ENCODE data around the gene DNHD1.
"Not testable (repeated sequence)": the region's sequence is repeated elsewhere in the genome, so short reads cannot be mapped to it uniquely, and the experiment has no call there.

Gene DNHD1

GRCh38 chr11:6480299-6480914 lies 16.7 kb upstream of the DNHD1 start:
- no peak for DNase-seq

DNA sequence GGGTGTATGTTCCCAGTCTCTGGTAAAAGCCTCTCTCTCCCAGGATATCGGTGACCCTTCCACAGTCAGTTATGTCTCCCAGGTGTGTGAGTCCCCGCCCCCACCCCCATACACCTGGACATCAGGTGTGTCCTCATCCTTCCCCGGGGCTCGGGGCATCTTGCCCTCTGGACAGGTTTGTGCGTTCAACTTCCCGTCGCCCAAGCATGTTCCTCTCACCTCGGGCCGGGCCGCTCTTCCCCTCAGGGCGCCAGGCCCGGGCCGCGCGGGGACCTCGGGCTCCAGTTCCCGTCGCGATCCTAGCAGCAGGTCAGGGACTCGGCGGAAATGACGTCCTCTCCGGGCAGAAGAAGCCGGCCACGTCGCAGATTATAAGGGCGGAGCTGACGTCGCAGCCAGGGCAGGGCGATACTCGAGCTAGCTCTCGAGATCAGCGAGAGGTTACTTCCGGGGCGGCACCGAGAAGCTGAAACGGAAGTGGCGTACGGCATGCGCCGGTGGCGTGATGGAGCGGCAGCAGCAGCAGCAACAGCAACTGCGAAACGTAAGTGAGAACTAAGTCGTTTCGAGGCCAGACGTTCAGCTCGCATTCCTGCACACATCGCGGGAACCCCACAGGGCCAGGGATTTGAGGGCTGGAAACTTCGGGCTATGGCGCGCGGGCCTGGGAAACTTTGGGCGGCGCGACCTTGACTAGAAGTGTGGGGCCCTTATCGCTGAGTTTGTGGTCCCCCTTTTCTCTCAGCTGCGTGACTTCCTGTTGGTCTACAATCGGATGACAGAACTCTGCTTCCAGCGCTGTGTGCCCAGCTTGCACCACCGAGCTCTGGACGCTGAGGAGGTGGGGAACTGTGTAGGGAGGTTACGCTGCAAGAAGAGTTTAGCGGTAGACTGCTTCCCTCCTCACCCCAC lies 15.8 kb upstream of the DNHD1 start, which contains the start of the genes ARFIP2 and TIMM10B:
Gene ARFIP2, minus strand, starts transcription at position 320 of the 912 bp plus-strand sequence. CDS start 910 bp downstream, outside the sequence.
Gene TIMM10B, plus strand, starts transcription at position 490 of the 912 bp plus-strand sequence. Its CDS starts 16 bp downstream, at position 506.
- DNase-seq: peak; percentile 96

- DNase-seq: no peak
These were observed 15.2 kb upstream of the DNHD1 start for GRCh38 chr11:6481924-6482275.

GRCh38 chr11:6482441-6482840 lies 14.6 kb upstream of the DNHD1 start:
- DNase-seq: no peak

- DNase-seq: no peak
These were observed 14.1 kb upstream of the DNHD1 start for GRCh38 chr11:6483015-6483414.

- DNase-seq: no peak
These were observed 11.4 kb upstream of the DNHD1 start for GRCh38 chr11:6485661-6486060.

GRCh38 chr11:6486256-6486655 lies 10.8 kb upstream of the DNHD1 start:
- DNase-seq: no peak

GRCh38 chr11:6486938-6487337 lies 10.1 kb upstream of the DNHD1 start:
- DNase-seq: no peak

GRCh38 chr11:6488342-6488741 lies 8.7 kb upstream of the DNHD1 start:
- no peak for DNase-seq

DNA sequence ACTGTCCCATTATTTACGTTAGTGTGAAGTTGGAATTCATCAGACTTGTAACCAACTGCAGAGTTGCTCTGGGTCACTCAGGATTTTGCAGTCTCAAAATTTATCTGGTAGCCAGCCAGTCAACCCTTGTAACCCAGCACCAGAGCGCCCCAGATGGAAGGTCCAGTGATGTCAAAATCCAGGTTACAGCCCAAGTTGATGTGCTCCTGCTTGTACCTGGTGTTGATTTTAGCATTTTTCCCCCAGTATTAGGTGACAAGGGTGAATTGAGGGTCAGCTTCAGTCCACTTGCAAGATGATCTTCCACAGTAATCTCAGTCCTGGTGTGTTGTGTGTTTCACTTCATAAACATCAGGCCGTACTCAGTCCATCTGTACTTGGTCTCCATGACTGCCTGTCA lies 8.3 kb upstream of the DNHD1 start:
- no peak for DNase-seq

DNA sequence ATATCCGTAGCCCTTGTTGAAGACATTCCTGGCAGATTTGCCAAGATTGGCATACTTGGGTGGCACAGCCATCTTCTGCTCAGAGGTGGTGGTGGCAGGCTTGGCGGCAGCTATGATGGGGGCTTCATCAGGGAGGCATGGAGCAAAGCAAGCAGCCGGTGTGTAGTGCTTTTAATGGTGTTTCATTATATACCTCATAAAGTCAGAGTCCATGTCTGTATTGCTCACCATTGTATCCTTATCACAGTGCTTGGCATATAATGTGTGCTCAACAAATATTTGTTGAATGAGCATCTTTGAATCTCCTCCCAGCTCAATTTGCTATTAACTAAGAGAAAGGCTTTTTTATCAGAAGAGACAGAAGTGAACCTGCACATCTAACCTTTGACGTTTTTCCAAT lies 7.8 kb upstream of the DNHD1 start:
- no peak for DNase-seq

DNA sequence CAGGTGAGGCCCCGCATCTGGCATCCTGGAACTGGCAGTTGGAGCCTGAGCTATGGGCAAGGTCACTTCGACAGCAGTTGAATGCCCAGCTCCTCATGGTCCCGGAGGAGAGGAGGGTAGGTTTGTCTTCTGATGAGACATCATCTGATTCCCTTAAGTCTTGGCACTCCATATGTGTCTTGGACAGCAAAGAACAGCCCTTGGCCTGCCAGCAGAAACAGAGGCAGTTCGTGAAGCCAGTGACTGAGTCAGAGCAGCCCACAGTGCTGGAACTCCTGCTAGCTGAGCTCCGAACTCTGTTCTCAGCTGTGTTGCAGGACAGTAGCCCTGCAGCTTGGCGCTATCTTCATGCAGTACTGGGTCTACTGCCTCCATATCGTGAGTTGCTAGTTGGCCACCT lies 1.0 kb downstream of the DNHD1 start:
- no peak for DNase-seq

DNA sequence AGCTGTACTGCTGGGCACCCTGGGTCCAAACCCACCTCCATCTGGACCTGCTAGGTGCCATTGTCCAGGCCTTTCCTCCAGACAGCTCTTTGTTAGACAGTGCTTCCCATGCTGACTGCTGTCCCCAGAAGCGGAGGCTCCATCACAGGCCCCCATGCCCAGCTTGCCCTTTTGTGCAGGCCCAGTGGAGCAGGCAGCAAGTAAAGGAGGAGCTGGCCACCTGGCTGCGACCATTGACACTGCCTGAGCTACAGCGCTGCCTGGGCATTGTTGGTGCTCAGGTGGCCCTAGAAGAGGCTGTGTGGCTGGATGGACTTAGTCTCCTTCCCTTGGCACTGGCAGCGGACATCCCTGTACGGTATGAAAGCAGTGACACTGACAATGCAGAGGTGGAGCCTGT lies 1.5 kb downstream of the DNHD1 start:
- no peak for DNase-seq

- DNase-seq: no peak
These were observed 5.3 kb downstream of the DNHD1 start for GRCh38 chr11:6502382-6502781.

DNA sequence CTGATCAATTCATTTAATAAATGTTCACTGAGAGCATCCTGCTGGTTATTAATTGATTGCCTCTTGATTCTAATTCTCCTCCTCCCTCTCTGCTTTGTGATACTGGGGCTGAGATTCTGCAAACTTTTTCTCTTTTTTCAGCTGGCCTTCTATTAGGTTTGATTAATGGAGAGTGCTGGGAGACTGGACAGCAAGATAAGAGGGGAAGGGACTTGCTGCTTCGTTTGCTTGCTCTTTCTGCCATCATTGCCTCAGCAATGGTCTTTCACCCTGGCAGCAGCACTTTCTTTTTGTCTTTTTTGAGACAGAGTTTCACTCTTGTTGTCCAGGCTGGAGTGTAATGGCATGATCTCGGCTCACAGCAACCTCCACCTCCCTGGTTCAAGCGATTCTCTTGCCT lies 7.1 kb downstream of the DNHD1 start:
- DNase-seq: no peak

- DNase-seq: no peak
These were observed 8.6 kb downstream of the DNHD1 start for GRCh38 chr11:6505577-6506240.

- no peak for DNase-seq
These were observed 19.8 kb downstream of the DNHD1 start for GRCh38 chr11:6516865-6517264.

DNA sequence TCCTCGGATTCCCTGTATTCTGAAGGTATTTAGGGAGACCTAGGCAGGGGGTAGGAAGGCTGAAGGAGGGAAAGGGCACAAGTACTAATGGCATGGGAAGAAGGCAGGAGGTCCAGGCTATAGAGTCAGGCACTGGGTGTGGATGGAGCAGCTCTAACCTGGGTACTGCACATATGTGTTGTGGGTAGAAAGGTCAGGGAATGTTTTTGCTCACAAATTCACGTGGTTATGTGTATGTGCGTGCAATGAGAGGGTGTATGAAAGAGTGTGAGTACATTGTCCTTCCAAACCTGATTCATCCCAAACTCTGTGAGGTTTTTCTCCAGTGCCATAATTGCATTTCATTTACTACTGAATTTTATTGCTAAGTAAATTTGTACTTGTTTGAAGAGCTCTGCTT lies 23.2 kb downstream of the DNHD1 start:
- DNase-seq: no peak

DNA sequence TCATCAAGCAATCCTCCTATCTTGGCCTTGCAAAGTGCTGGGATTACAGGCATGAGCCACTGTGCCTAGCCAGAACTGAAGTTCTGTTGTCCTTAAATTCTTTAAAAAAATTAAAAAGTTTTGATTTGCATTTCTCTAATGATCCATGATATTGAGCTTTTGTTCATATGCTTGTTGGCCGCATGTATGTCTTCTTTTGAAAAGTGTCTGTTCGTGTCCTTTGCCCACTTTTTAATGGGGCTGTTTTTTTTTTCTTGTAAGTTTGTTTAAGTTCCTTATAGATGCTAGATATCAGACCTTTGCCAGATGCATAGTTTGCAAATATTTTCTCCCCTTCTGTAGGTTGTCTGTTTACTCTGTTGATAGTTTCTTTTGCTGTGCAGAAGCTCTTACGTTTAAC lies 24.9 kb downstream of the DNHD1 start:
- not testable (repeated sequence) for DNase-seq

DNA sequence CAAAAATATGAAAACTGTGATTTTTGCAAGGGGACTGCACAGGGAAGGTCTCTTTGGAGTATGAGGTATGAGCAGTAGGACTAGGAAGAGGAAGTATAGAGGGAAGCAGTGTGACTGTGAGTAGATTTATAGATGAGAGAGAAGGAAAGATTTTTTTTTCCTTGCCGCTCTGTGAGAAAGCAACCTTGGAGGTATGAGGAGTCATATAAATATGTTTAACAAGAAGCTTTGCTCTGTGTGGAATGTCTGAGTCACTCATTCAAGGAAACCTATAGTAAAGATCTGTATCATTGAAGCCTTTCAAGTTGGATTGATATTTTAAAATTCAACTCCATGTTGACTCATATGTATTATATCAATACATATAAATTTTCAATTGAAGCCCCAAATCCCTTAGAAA lies 26.2 kb downstream of the DNHD1 start:
- DNase-seq: no peak

DNA sequence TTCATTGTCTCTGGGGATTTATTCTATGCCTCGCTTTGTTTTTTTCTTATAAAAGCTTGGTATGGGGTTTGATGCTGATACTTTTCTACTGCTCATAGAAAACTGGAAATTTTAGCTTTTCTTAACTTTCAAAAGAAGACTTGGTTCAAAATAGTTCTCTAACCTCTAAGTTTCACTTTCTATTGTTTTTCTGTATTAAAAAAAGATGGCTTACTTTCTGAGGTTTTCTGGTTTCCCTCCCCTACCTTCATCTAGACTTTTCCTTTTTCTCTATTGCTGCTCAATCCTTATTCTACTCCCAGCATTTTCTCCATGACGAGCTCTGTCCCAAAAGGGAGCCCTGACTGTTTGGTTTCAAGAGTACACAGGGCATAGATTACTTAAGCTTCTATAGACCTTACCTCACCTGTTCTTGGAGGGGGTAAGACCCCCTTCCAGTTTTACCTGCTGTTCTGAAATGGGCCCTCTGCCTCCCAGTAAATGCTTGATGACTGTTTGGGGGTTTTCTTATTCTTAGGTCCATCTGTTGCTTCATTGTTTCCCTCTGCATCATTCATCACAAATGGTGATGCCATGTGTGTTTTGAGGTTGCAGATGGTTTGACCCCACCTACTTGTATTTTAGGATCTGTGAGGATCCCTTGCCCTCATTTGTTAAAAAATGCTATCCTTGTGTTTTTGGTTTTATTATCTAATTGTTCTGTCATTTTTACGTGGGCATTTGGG lies 29.5 kb downstream of the DNHD1 start:
- DNase-seq: no peak

DNA sequence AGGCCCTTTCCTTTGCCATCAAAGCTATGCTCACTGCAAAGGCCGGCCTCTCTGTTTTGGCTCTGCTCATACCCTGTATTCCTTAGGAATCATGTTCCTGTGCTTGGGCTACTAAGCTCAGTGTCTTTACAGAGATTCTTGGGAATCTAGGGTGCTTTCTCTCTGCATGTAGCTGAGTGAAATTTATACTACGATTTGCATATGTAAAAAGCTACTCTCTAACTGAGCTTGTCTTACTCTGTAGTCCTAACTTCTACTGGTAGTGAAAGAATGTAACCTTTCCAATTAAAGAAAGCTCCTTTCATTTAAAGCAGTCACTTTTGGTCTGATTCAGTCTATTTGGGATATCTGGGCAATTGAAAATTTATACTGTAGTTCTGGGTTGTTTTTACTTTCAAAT lies 32.2 kb downstream of the DNHD1 start:
- DNase-seq: no peak

- DNase-seq: no peak
These were observed 33.8 kb downstream of the DNHD1 start for GRCh38 chr11:6530848-6531247.

Data from activated CD8-positive, alpha-beta memory T cell treated with anti-CD3 and anti-CD28 coated beads for 24 hours (primary cell).